Erythroblast (primary cell): Measurements from ENCODE around the gene KCTD10.

Experiments used
- GATA1 ChIP-seq: IDR thresholded peaks from 2 replicates; pipeline ENCODE4 v1.6.1; 2011; ENCODE audit warnings: low read depth, mild to moderate bottlenecking, control low read depth, low read length, moderate library complexity
- POLR2A ChIP-seq: IDR thresholded peaks from 2 replicates; pipeline ENCODE4 v1.6.1; 2011; ENCODE audit warnings: mild to moderate bottlenecking, low read length

GRCh38 chr12:109430244-109430643 is 46.9 kb downstream of the KCTD10 start:
- TF ChIP-seq POLR2A (no peak), GATA1 (no peak)
